Measurements from ENCODE around the gene RSBN1. TPM values are rescaled to one million over a fixed set of nuclear protein-coding genes. Genes with fewer than 3 reads are reported as not detected.

The RSBN1 gene
- total RNA-seq (20.3 and 21.8 TPM in 2 replicates), polyA plus RNA-seq (10.2 and 12.8 TPM in 2 replicates)

GRCh38 chr1:113811888-113812660 is at the start of gene RSBN1:
RSBN1 (minus strand) TSS chr1:113812476; CDS start chr1:113812412, 64 bp downstream.
- H3K36me3 ChIP-seq (replicated peaks; ENCODE audit: insufficient read depth, low read depth): no peaks in the 10 kb centered on the region
- no peaks in the 10 kb centered on the region for H3K27me3 ChIP-seq
- H3K9me2 ChIP-seq (replicated peaks; ENCODE audit: insufficient read depth): no peaks in the 10 kb centered on the region
- WGBS (ENCODE audit: low lambda C conversion rate, missing lambda C conversion rate): 1% methylated on average over 67 of the region's 82 CpGs
- H4K20me1 ChIP-seq (ENCODE audit: insufficient read depth, poor library complexity, severe bottlenecking): peaks cover 7% of the 10 kb centered on the region
- peak within 1 kb of the TSS; percentile 85 for H2AFZ ChIP-seq
- peak within 1 kb of the TSS; percentile 81 for H3K4me2 ChIP-seq
- peak; percentile 99 for DNase-seq (ENCODE audit: low spot score)
- H3K27ac ChIP-seq: peak within 1 kb of the TSS; percentile 86
- no peak for TF ChIP-seq EZH2phosphoT487 (IDR thresholded peaks at IDR 0.05; ENCODE audit: low read depth, severe bottlenecking, unreplicated experiment)
- no peak for TF ChIP-seq CTCF (IDR thresholded peaks at IDR 0.05; ENCODE audit: poor library complexity)
- TF ChIP-seq EZH2 (IDR thresholded peaks at IDR 0.05; ENCODE audit: borderline replicate concordance): no peak
- H3K4me1 ChIP-seq (ENCODE audit: insufficient read depth): peaks cover 10% of the 10 kb centered on the region
- H3K79me2 ChIP-seq: peaks cover 47% of the 10 kb centered on the region
- H3K9me3 ChIP-seq (ENCODE audit: low read depth): no peaks in the 10 kb centered on the region
- peak within 1 kb of the TSS; percentile 63 for H3K4me3 ChIP-seq

- H3K79me2 ChIP-seq: no peaks in the 10 kb centered on the region
- H3K36me3 ChIP-seq (replicated peaks; ENCODE audit: insufficient read depth, low read depth): no peaks in the 10 kb centered on the region
- H3K27me3 ChIP-seq: no peaks in the 10 kb centered on the region
- H3K9me3 ChIP-seq (ENCODE audit: low read depth): no peaks in the 10 kb centered on the region
- H3K4me3 ChIP-seq: no peak overlapping the region
- no peak for TF ChIP-seq EZH2 (IDR thresholded peaks at IDR 0.05; ENCODE audit: borderline replicate concordance)
- TF ChIP-seq EZH2phosphoT487 (IDR thresholded peaks at IDR 0.05; ENCODE audit: low read depth, severe bottlenecking, unreplicated experiment): no peak
- TF ChIP-seq CTCF (IDR thresholded peaks at IDR 0.05; ENCODE audit: poor library complexity): no peak
- H3K9me2 ChIP-seq (replicated peaks; ENCODE audit: insufficient read depth): no peaks in the 10 kb centered on the region
- no peak overlapping the region for H2AFZ ChIP-seq
- no peak for DNase-seq (ENCODE audit: low spot score)
- 94% methylated on average over 5 of the region's 5 CpGs for WGBS (ENCODE audit: low lambda C conversion rate, missing lambda C conversion rate)
- no peak overlapping the region for H3K27ac ChIP-seq
- H4K20me1 ChIP-seq (ENCODE audit: insufficient read depth, poor library complexity, severe bottlenecking): no peaks in the 10 kb centered on the region
- H3K4me1 ChIP-seq (ENCODE audit: insufficient read depth): no peaks in the 10 kb centered on the region
- H3K4me2 ChIP-seq: no peak overlapping the region
These were observed 49.4 kb upstream of the RSBN1 start for GRCh38 chr1:113861641-113862040.

- TF ChIP-seq CTCF (IDR thresholded peaks at IDR 0.05; ENCODE audit: poor library complexity): no peak
- TF ChIP-seq EZH2 (IDR thresholded peaks at IDR 0.05; ENCODE audit: borderline replicate concordance): no peak
- TF ChIP-seq EZH2phosphoT487 (IDR thresholded peaks at IDR 0.05; ENCODE audit: low read depth, severe bottlenecking, unreplicated experiment): no peak
These were observed 48.6 kb upstream of the RSBN1 start for GRCh38 chr1:113860891-113861290.

More at GRCh38 chr1:113860891-113861290, 48.6 kb upstream of the RSBN1 start:
- Histone ChIP-seq H3K4me2 (no peak overlapping the region), H3K27me3 (no peaks in the 10 kb centered on the region), H3K4me3 (no peak overlapping the region), H4K20me1 (ENCODE audit: insufficient read depth, poor library complexity, severe bottlenecking) (no peaks in the 10 kb centered on the region), H3K9me2 (replicated peaks; ENCODE audit: insufficient read depth) (no peaks in the 10 kb centered on the region), H3K4me1 (ENCODE audit: insufficient read depth) (no peaks in the 10 kb centered on the region), H3K27ac (no peak overlapping the region), H3K79me2 (no peaks in the 10 kb centered on the region), H2AFZ (peak overlapping the region; percentile 46), H3K36me3 (replicated peaks; ENCODE audit: insufficient read depth, low read depth) (no peaks in the 10 kb centered on the region), H3K9me3 (ENCODE audit: low read depth) (no peaks in the 10 kb centered on the region)
- no peak for DNase-seq (ENCODE audit: low spot score)
- WGBS (ENCODE audit: low lambda C conversion rate, missing lambda C conversion rate): 82% methylated on average over 3 of the region's 3 CpGs

All from hepatocyte (in vitro differentiated cells).